ENCODE measurements around the gene ARHGAP25. TPM values are rescaled to one million over a fixed set of nuclear protein-coding genes. Genes with fewer than 3 reads are reported as not detected.

The ARHGAP25 gene
- total and polyA plus RNA-seq, 2 of the 4 experiments (the other 2 are of a cell fraction), result 0.29 to 0.36 TPM

DNA sequence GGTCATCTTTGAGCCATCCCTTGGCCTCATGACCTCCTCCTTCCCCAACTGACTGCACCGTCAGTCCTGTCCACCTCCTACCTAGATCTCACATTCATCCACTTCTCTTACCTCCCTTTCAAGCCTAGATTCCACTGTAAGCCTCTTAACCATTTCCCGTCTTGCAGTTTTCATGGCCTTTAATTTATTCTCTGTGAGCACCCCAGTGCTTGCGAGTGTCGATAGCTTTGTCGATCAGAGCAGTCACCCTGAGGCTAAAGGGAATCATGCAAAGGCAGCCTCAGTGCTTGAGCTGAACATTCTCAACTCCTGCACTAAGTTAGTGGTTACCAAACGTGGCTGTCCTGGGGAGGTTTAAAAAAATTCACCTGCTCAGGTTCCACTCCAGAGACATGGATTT, 14.7 kb downstream of the ARHGAP25 start:
- WGBS, 2 experiments (ENCODE audit: extremely low coverage in 2 of 2, insufficient read length in 1 of 2), result 100% methylated on average over 4 of the region's 6 CpGs; no CpG with 5 or more reads in 1 of the 2 experiments
- Histone ChIP-seq H3K36me3 (ENCODE audit: control insufficient read depth, insufficient read depth, low read length) (no peaks in the 10 kb centered on the region), H3K9me1 (ENCODE audit: insufficient read depth, low read length) (no peaks in the 10 kb centered on the region; the same call in 1 of the 2 replicates), H2AK5ac (ENCODE audit: low read depth, low read length) (peak overlapping the region; percentile 48; the same call in 1 of the 2 replicates), H3K79me1 (ENCODE audit: low read depth in 1 of 2, low read length in 2 of 2) (no peaks in the 10 kb centered on the region), H3K9ac (ENCODE audit: low read depth, low read length) (no peak overlapping the region), H3K4me3 (ENCODE audit: insufficient read depth, low read depth, low read length) (no peak overlapping the region), H3K27me3 (ENCODE audit: control insufficient read depth, insufficient read depth, low read length) (no peaks in the 10 kb centered on the region), H3K9me3 (ENCODE audit: control insufficient read depth, insufficient read depth, low read length) (no peaks in the 10 kb centered on the region), H3K4me2 (ENCODE audit: low read depth, low read length) (no peak overlapping the region), H3K18ac (ENCODE audit: low read depth, low read length) (no peak overlapping the region), H4K91ac (ENCODE audit: insufficient read depth, low read depth, low read length) (no peak overlapping the region), H2BK120ac (ENCODE audit: low read depth, low read length) (0 out of 2 replicates have a peak overlapping the region, but pooled peaks have one; percentile 26), H2BK15ac (ENCODE audit: low read depth, low read length) (no peak overlapping the region), H4K8ac (ENCODE audit: low read depth in 2 of 2, low read length in 2 of 2) (no peak overlapping the region), H3K27ac (ENCODE audit: insufficient read depth, low read length) (no peak overlapping the region), H2BK20ac (ENCODE audit: low read depth, low read length) (peak overlapping the region; percentile 14; the same call in 1 of the 2 replicates), H2AK9ac (replicated peaks; ENCODE audit: low read depth, low read length, poor library complexity) (no peak overlapping the region), H4K5ac (ENCODE audit: low read depth, low read length) (no peak overlapping the region), H3K23ac (ENCODE audit: low read depth, low read length) (no peak overlapping the region), H3K56ac (ENCODE audit: extremely low read depth, insufficient read depth, low read length) (no peak overlapping the region), H2BK5ac (ENCODE audit: low read depth, low read length, poor library complexity, severe bottlenecking) (no peak overlapping the region), H2AFZ (replicated peaks; ENCODE audit: low read length, poor library complexity) (no peak overlapping the region), H3K4ac (ENCODE audit: low read depth, low read length) (no peak overlapping the region), H4K20me1 (ENCODE audit: insufficient read depth, low read length) (no peaks in the 10 kb centered on the region), H3K14ac (replicated peaks; ENCODE audit: low read depth, low read length) (no peak overlapping the region), H3K4me1 (ENCODE audit: control insufficient read depth, insufficient read depth, low read length) (no peaks in the 10 kb centered on the region)
- ChIA-PET CTCF (interaction anchor here (0.6 to 1.5 kb wide), 5 partner anchors 11 to 350 kb away, joined by 3 to 6 read pairs (median 3); no protein-coding TSS in a partner anchor), POLR2A (ENCODE audit: unreplicated experiment) (no interaction called here)
- dilution Hi-C loops (cut with HindIII; ENCODE audit: low sequenced_read_pairs, unreplicated experiment), result no loop called here
- in situ Hi-C loops (cut with MboI; ENCODE audit: low sequenced_read_pairs), result loop anchor here (5.0 kb wide), 1 partner anchor 163 kb away; no protein-coding TSS in a partner anchor
- DNase-seq, result no peak
- TF ChIP-seq CEBPB (IDR thresholded peaks at IDR 0.05; ENCODE audit: low read depth, low read length), result no peak
- TF ChIP-seq RFX5 (IDR thresholded peaks at IDR 0.05; ENCODE audit: low read depth, low read length), result no peak
- TF ChIP-seq RCOR1 (IDR thresholded peaks at IDR 0.05; ENCODE audit: insufficient replicate concordance, low read length), result no peak
- TF ChIP-seq, protein P1, sequence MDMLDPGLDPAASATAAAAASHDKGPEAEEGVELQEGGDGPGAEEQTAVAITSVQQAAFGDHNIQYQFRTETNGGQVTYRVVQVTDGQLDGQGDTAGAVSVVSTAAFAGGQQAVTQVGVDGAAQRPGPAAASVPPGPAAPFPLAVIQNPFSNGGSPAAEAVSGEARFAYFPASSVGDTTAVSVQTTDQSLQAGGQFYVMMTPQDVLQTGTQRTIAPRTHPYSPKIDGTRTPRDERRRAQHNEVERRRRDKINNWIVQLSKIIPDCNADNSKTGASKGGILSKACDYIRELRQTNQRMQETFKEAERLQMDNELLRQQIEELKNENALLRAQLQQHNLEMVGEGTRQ (IDR thresholded peaks at IDR 0.05; ENCODE audit: low read depth, low read length), result no peak
- no peak for TF ChIP-seq MAFK (IDR thresholded peaks at IDR 0.05; ENCODE audit: low read depth, low read length)
- no peak for TF ChIP-seq CHD1 (IDR thresholded peaks at IDR 0.05; ENCODE audit: low read depth, low read length)
- TF ChIP-seq MAZ (IDR thresholded peaks at IDR 0.05; ENCODE audit: borderline replicate concordance, low read depth, low read length), result no peak
- TF ChIP-seq SMC3 (IDR thresholded peaks at IDR 0.05; ENCODE audit: low read depth, low read length), result no peak
- no peak for TF ChIP-seq MXI1 (IDR thresholded peaks at IDR 0.05; ENCODE audit: borderline replicate concordance, low read depth, low read length)
- TF ChIP-seq FOS (IDR thresholded peaks at IDR 0.05; ENCODE audit: low read depth, low read length), result no peak
- TF ChIP-seq POLR2A (IDR thresholded peaks at IDR 0.05; ENCODE audit: low read depth, low read length), result no peak
- TF ChIP-seq ELK1 (IDR thresholded peaks at IDR 0.05; ENCODE audit: borderline replicate concordance, low read depth, low read length), result no peak
- no peak for TF ChIP-seq RAD21 (IDR thresholded peaks at IDR 0.05; ENCODE audit: low read length)
- TF ChIP-seq, protein P2, sequence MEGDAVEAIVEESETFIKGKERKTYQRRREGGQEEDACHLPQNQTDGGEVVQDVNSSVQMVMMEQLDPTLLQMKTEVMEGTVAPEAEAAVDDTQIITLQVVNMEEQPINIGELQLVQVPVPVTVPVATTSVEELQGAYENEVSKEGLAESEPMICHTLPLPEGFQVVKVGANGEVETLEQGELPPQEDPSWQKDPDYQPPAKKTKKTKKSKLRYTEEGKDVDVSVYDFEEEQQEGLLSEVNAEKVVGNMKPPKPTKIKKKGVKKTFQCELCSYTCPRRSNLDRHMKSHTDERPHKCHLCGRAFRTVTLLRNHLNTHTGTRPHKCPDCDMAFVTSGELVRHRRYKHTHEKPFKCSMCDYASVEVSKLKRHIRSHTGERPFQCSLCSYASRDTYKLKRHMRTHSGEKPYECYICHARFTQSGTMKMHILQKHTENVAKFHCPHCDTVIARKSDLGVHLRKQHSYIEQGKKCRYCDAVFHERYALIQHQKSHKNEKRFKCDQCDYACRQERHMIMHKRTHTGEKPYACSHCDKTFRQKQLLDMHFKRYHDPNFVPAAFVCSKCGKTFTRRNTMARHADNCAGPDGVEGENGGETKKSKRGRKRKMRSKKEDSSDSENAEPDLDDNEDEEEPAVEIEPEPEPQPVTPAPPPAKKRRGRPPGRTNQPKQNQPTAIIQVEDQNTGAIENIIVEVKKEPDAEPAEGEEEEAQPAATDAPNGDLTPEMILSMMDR (conservative IDR thresholded peaks at IDR 0.05; ENCODE audit: low read depth, low read length), result no peak
- no peak for TF ChIP-seq NFE2L2 (IDR thresholded peaks at IDR 0.05; ENCODE audit: low read depth, low read length)
- BruUV-seq (replicated peaks), result no TSS peak
- no peak for ATAC-seq (ENCODE audit: low read depth)
- intact Hi-C loops (cut with micrococcal nuclease), result no loop called here
